ENCODE measurements around the gene WNT3.
"Not testable (repeated sequence)": the region's sequence is repeated elsewhere in the genome, so short reads cannot be mapped to it uniquely, and the experiment has no call there.

WNT3 gene

DNA sequence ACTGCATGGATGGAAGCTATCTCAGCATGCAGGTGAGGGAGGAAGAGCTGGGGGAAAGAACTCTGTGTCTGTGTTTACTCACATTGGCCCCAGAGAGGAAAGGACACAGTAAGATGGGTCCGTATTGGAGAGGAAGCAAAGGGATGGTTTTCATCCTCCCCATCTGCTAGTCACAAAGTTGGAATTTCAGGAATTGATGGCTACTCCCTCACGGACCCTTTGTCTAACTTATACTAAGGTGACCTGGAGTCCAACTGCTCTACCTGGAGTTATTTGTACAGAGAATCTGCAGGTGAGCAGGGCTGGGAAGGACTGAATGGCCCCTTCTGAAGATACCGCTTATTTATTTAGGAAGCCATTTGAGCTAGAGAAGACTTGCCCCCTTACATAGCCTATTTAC lies 55.1 kb downstream of the WNT3 start:
- DNase-seq: no peak

- no peak for DNase-seq
These were observed 59.4 kb downstream of the WNT3 start for GRCh38 chr17:46759141-46759540.

GRCh38 chr17:46758614-46759013 lies 59.9 kb downstream of the WNT3 start:
- no peak for DNase-seq

- DNase-seq: not testable (repeated sequence)
These were observed 60.9 kb downstream of the WNT3 start for GRCh38 chr17:46757588-46757987.

GRCh38 chr17:46756861-46757260 lies 61.6 kb downstream of the WNT3 start:
- no peak for DNase-seq

GRCh38 chr17:46756081-46756735 lies 62.3 kb downstream of the WNT3 start:
- DNase-seq: no peak

DNA sequence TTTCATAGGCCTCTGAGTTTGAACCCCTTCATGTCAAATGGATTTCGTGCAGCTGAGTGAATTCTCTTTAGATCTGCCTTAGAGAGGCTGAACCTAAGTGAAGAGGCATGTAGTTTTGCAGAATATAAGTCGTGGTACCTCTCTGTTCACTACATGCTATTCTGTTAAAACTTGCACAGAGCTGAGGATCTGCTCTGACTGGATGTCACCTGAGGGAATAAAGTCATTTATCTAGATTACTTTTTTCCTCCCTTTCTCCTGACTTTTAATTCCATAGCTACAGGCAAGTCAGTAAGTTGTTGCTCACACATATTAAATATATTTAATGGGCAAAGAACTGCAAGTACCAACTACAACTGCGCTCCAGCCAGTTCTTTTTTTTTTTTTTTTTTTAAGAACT lies 64.7 kb downstream of the WNT3 start:
- no peak for DNase-seq

- DNase-seq: no peak
These were observed 67.1 kb downstream of the WNT3 start for GRCh38 chr17:46751425-46751824.

DNA sequence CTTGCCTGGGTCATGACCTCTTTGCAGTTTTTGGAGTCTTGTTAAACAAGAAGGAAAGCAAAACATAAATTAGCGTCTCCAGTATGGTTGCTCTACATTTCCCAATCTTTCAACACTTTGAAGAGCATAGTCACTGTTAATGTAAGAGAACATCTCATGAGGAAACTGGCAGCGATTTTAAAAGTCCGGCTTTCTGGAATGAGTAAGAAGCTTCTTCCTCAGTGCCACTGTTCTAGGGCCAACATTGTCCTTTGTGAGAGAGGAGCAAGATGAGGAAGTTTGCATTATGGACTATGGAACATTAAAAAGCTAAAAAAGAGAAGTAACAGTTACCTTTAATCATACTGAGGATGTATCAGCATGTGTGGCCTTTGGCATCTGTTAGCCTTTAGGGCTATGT lies 73.1 kb downstream of the WNT3 start:
- DNase-seq: no peak

DNA sequence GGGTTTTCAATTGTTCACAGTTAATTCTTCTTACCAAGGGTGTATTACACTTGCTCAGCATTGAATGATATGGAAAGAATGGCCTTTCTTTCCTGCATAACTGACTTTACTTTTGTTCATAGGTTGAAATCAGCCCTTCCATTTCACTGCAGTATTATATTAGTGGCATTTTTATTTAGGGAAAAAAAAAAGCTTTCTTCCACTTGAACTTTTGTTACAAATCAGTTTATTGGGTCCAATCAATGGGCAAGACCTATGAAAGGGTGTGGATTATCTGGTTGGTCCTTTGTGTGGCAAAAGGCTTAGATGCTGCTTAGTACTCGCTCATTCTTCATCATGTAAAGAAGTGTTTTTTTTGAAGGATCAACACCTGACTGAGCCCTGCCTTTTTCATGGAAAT lies 74.1 kb downstream of the WNT3 start:
- no peak for DNase-seq

DNA sequence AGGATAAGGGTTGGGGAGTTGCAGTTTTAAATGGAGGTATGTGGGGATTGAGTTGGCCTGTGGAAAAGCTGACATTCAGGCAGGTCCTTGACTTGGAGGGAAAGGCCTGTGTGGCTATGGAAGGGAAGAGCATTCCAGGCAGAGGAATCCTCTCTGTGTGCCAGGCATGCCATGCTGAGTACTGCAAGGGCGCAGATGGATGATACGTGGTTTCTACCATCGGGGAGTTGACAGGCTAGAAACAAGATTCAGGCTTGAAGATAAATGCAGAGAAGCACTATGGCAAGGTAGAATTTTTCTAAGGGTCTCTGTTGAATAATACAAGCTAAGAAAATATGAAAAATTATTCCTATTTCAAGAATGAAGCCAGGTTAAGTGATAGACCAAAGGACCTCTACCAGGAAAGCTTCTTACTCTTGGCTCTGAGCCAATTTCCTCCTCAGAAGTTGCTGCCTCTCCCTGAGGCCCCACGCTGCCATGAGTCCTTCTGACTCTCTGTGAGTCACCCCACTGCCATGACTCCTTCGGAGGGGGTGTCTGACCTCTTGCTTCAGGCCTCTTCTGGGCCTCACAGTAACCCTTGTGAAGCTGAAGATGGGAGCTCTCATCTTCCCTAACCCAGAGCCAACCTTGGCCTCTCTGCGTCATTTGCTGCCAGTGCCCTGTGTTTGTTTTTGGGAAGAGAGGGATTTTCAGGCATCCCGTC lies 75.8 kb downstream of the WNT3 start:
- DNase-seq: no peak

DNA sequence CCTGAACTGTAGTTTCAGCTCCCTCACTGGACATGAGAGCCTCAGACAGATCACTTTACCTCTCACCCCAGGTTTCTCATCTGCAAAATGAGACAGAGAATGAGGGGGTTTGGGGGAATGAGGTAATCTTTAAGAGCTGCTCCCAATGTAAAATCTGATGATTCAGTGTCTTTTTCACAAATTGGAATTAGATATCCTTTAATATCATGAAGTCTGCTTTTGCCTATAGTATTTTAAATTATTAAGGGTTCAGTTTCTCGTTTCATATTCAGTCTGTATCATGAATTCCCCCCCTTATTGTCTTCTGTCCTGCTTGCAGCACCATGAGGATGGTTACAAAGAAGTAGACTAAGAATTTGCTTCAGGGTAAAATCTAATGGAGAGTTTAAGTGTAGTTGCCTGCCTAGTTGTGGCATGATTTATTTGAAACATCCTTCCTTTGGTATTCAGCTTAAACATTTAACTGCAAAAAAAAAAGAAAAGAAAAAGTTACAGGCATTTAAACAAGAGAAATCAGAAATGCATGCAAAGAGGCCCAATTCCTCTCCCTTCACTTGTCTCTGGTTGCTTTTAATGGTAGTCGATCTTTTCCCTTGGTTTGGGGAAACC lies 77.3 kb downstream of the WNT3 start:
- no peak for DNase-seq

GRCh38 chr17:46739982-46740381 lies 78.5 kb downstream of the WNT3 start:
- DNase-seq: no peak

GRCh38 chr17:46738544-46738943 lies 79.9 kb downstream of the WNT3 start:
- DNase-seq: no peak

GRCh38 chr17:46737326-46737725 lies 81.2 kb downstream of the WNT3 start:
- no peak for DNase-seq

DNA sequence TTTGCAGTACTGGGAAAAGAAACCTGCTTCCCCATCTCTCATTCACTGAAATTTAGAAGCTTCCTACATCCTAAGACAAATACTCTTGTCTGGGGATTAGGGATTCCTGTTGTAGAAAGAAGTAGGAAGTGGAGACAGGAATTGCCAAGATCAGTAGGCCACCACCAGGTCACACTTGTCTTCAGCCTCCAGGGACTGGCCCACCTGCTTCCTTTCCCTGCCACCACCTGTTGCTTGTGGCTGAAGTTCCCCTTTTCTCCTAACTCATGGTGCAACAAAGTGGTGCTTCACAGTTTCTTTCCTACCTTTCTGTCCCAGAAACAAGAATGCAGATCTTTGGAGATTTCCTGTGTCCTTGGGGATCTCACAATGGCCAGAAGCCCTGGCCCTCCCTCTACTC lies 82.4 kb downstream of the WNT3 start:
- no peak for DNase-seq

DNA sequence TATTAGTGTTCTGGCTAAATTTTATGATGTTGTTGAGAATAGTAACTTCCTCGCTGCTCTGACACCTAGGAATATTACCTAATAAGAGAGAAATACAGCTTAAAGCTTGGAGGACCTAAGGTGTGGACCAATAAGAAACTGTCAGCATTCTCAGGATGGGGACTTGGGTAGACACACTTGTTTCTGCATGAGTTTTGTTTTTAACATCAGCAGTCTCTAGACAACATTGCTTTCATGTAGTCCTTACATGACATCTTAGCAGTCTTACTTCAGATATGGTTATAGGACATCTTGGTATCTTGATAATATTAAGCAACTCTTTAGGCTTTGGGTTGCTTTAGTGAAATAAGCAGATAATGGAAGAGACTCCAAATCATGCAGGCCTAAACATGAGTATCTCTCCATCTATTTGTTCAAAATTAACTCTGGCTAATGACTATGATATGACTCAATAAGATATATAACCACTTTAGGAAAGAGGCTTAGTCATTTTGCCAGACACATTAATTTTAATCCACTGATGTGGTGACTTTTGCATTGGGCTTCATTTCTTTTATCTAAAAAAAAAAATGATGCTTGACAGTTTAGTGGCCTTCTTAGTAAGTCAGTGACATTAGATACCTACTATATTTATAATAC lies 84.5 kb downstream of the WNT3 start:
- DNase-seq: no peak

GRCh38 chr17:46732754-46733398 lies 85.6 kb downstream of the WNT3 start:
- no peak for DNase-seq

DNA sequence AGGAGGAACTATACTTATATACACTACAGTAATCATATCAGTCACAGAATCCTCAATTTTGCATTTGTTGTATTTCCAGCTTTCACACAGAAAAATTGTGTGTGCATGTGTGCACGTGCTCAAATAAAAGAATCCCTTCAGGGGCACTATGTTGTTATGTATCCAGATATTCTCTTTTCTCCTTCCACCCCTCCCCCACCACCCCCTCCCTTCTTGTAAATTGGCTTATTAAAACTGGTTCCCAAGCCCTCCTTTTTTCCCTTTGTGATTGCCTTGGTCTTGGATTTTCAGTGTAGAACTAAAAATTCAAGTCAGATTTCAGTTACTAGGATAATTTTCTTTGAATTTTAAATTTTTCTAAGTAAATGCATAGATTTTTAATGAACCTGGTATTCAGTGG lies 86.3 kb downstream of the WNT3 start:
- DNase-seq: no peak

DNA sequence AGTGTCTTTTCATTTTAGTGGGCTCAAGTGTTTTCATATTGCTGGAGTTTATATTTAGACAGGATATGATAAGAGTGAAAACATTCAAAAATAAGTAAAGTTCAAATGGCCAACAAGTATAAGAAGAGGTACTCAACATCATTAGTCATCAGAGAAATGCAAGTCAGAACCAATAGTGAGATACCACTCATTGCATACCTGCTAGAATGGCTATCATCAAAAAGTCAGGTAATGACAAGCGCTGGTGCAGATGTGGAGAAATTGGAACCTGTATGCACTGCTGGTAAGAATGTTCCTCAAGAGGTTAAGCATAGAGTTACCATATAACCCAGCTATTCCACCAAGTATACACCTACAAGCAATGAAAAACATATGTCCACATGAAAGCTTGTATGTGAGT lies 87.8 kb downstream of the WNT3 start:
- DNase-seq: no peak

DNA sequence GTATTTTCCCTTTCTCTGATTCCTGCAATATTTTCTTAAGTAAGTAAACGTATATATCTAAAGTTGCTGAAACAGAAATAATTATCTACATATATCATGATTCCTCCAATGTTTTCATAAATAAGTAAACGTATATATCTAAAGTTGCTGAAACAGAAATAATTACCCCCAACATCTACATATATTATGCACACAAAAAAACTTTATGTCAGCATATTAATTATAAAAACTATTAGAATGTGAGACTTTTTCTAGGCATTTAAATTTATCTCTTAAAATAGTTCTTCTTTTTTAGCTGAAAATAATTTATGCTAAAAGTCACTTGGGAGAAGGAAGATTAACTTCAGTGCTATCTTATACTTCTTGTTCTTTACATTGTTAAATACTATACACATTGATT lies 88.5 kb downstream of the WNT3 start:
- no peak for DNase-seq

DNA sequence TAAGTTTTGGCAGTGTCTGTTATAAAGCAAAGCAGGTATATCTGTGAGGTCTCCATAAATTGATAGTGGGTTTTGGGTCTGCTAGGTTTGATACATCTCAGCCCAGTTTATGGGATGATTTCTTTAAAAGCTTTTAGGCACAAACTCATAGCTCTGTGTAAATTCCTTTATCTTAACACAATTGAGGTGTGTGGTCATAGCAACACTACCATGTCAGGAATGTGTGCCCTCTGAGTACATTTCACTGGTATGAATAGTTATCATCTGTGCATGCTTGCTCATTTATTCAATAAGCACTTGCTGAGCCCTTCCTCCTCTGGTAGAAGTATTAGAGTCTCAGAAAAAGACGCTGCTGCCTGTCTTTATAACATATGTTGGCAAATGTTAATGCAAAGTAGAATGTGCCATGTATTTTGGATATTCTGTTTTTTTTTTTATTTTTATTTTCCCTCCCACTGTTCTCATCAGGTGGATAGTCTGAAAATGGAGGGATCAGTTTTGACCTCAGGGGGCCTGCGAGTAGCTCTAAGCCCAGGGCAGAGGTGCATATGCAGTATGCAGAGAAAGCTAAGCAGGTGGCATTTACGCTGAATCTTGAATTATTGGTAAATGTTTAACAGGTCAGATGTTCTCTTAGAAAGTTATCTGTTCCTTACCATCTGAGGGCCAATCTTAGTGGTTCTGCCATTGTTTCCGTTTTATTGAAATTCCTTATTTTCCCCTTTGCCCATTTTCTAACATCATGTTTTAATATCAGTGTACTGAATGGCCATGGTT lies 90.7 kb downstream of the WNT3 start:
- DNase-seq: no peak

DNA sequence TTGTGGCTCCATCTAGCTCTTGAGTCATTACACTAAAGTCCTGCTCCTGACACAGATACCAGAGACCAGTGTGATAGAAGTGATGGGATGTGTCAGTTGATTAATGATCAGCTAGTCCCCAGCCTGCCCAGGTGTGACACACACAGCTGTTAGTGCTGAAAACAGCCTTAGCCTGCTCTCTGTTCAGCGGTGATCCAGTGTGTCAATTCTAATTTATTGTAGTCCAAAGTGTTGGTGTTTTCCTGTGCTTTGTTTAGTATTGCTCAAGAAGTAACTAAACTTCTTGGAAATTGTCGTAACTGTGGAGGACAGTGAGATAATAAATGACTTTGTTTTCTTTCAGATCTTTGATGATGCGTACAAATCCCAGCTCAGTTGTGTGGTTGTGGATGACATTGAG lies 92.3 kb downstream of the WNT3 start:
- no peak for DNase-seq

Measured in DMS79 (cell line).